Spleen (tissue), 7 donors: ENCODE data around the gene TRIP4.

Source experiments
- CTCF ChIP-seq, 11 experiments: fragments of 200-600 bp in 7 of 11; fragments of 450-650 bp in 4 of 11; sonication (generic) in 4 of 11; IDR thresholded peaks in 8 of 11; conservative IDR thresholded peaks in 3 of 11; 1 replicate in 7 of 11; 2 replicates in 4 of 11; pipeline versions ENCODE4 v1.4.0 to v1.8.0; 2016 to 2021; ENCODE audit warnings: antibody characterized with exemption in 11 of 11, inconsistent platforms in 4 of 11, mild to moderate bottlenecking in 1 of 11
- POLR2AphosphoS5 ChIP-seq, 3 donors: sonication (generic); formaldehyde crosslinking; IDR thresholded peaks; one replicate each; pipeline ENCODE4 v1.5.1; 2017; ENCODE audit warnings: antibody characterized with exemption in 3 of 3
- donor health status: DM: no; HTN: no; CAD: no; lungs with moderate emphysema.
- donor health status: DM: no; HTN: no; CAD: no.
- donor health status: DM: no; HTN: no; CAD: no.

- TF ChIP-seq POLR2AphosphoS5 (IDR thresholded peaks at IDR 0.05) = no peak
- no peak for TF ChIP-seq CTCF (IDR thresholded peaks at IDR 0.05 in 8 of 11, conservative IDR thresholded peaks at IDR 0.05 in 3 of 11)
These were observed 42.9 kb upstream of the TRIP4 start for GRCh38 chr15:64344651-64345294.
